Hematopoietic multipotent progenitor cell treated with erythropoietin and hydrocortisone succinate and interleukin-3 and kit ligand, for 4 days (in vitro differentiated cells): Measurements from ENCODE around the gene BRAP.
"Not testable (repeated sequence)": the region's sequence is repeated elsewhere in the genome, so short reads cannot be mapped to it uniquely, and the experiment has no call there.

ENCODE experiments used
- DNase-seq: peaks from one replicate; pipeline ENCODE4 v3.0.0-alpha.2; 2015

BRAP gene, protein sequence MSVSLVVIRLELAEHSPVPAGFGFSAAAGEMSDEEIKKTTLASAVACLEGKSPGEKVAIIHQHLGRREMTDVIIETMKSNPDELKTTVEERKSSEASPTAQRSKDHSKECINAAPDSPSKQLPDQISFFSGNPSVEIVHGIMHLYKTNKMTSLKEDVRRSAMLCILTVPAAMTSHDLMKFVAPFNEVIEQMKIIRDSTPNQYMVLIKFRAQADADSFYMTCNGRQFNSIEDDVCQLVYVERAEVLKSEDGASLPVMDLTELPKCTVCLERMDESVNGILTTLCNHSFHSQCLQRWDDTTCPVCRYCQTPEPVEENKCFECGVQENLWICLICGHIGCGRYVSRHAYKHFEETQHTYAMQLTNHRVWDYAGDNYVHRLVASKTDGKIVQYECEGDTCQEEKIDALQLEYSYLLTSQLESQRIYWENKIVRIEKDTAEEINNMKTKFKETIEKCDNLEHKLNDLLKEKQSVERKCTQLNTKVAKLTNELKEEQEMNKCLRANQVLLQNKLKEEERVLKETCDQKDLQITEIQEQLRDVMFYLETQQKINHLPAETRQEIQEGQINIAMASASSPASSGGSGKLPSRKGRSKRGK

DNA sequence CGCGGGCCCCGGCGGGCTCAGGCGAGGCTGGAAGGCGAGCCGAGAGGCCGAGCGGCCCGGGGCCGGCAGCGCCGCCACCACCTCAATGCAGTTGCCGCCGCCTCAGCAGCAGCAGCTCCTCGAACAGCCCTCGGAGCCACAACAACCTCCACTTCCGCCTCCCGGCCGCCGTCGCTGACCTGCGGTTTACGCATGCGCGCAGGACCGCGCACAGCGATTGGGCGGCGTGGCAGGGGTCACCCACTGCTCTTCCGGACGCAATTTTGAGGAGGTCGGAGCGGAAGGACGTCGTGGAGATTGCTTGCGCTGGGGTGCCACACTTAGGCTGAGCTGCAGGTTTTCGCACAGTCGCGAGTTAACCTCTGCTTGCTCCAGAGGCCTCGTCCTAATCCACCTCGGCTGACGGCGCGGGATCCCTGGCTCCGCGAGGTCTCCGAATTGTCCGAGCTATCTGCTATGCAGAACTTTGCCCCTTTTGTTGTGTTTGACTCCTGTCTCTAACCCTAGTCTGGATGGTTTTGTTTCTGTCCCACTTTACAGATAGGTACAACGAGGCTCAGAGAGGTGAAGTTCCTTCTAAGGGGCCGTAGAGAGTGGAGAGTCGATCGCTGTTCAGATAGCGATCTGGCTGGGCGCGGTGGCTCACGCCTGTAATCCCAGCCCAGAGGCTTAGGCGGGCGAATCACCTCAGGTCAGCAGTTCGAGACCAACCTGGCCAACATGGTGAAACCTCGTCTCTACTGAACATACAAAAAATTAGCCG lies at the start of gene BRAP, which contains the start of gene ACAD10:
Gene BRAP (minus strand): TSS at position 146 of the 763 bp plus-strand sequence. CDS start 164 bp downstream, outside the sequence.
Gene ACAD10 (plus strand): TSS at position 243 of the 763 bp plus-strand sequence. CDS start 6,657 bp downstream, outside the sequence.
- peak; percentile 98 for DNase-seq

DNA sequence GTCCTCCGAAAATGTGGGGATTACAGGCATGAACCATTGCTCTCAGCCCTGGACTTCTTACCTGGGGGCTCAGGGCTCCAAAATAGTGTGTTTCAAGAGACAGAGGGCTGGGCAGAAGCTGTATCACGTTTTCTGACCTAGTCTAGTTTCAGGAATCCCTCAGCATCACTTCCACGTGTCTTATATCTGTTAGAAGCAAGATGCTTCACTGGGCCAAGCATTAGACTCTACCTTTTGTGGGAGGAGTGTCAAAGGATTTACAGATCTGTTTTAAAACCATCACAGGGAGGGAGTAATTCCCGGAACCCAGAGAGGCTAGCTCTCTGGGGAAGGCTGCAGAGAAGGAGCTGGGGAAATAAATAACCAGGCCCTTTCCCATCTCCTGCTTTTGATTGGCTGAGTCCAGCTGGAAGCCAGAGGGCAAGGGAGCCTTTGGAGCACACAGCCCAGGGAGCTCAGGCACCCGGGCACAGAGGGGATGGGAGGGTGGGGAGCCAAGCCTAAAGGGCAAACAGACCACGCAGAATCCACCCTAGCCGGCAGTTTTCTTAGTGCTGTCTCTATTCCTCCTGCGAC lies 47.7 kb upstream of the BRAP start:
- DNase-seq = no peak

DNA sequence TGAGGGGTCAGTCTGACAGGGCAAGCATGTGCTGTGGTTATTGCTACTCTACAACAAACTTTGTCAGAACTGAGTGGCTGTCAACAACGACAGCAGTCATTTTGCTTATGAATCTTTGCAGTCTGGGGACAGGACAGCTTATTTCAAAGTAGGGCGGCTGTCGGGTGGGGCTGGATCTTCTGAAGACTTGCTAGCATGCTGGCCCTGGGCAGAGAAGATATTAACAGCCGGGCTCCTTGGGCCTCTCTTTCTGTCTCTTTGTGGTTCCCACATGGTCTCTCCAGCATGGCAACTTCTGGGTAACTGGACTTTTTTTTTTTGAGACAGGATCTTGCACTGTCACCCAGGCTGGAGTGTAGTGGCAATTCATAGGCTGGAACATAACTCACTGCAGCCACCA lies 47.0 kb upstream of the BRAP start:
- DNase-seq = peak; percentile 68

DNA sequence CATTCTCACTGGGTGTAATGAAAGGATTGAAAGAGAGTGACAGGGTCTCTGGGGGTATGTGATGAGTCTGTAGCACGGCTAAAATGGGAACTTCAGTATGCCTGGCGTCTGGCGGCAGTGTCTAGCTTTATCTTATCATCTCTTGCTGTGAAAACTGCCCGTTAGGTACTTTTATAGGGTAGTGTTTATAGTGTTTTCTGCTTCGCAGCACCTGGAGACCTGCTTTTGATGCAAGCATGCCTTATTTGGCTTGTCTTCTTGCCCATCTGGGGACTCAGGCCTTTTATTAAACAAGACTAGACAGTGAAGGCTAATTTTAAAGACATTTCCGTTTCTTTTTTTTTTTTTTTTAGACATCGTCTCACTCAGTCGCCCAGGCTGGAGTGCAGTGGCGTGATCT lies 44.7 kb upstream of the BRAP start:
- no peak for DNase-seq

DNA sequence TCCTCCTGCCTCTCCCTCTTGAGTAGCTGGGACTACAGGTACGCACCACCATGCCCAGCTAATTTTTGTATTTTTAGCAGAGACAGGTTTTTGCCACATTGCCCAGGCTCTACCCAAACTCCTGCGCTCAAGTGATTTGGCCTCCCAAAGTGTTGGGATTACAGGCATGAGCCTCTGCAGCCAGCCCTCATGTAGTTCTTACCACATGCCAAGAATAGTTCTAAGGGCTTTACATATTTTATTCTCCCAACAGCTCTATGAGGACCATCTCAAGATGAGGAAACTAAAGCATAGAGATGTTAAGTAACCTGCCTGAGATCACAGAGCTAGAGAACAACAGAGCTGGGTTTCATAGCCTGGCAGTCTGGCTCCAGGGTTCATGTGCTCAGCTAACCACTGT lies 43.0 kb upstream of the BRAP start:
- no peak for DNase-seq

DNA sequence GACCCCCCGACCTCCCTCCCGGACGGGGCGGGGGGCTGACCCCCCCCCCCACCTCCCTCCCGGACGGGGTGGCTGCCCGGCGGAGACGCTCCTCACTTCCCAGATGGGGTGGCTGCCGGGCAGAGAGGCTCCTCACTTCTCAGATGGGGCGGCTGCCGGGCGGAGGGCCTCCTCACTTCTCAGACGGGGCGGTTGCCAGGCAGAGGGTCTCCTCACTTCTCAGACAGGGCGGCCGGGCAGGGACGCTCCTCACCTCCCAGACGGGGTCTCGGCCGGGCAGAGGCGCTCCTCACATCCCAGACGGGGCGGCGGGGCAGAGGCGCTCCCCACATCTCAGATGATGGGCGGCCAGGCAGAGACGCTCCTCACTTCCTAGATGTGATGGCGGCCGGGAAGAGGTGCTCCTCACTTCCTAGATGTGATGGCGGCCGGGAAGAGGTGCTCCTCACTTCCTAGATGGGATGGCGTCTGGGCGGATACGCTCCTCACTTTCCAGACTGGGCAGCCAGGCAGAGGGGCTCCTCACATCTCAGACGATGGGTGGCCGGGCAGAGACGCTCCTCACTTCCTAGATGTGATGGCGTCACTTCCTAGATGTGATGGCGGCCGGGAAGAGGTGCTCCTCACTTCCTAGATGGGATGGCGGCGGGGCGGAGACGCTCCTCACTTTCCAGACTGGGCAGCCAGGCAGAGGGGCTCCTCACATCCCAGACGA lies 38.0 kb upstream of the BRAP start:
- not testable (repeated sequence) for DNase-seq

DNA sequence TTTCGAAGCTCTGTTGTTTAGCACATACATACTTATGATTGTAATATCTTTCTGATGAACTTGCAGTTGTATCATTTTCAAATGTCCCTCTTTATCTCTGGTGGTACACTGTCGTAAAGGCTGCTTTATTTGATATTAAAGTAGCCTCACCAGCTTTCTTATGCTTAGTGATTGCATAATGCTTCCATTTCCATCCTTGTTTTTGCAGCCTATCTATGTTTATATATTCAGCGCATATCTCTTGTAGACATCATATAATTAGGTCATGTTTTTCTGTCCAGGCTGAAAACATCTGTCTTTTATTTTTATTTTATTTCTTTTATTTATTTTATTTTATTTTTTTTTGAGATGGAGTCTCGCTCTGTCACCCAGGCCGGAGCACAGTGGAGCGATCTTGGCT lies 34.7 kb upstream of the BRAP start:
- DNase-seq = no peak

DNA sequence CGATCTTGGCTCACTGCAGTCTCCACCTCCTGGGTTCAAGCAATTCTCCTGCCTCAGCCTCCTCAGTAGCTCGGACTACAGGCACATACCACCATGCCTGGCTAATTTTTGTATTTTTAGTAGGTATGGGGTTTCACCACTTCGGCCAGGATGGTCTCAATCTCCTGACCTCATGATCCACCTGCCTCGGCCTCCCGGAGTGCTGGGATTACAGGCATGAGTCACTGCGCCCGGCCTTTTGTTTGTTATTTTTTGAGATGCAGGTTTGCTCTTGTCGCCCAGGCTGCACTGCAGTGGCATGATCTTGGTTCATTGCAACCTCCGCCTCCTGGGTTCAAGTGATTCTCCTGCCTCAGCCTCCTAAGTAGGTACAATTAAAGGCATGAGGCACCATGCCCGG lies 33.6 kb upstream of the BRAP start:
- DNase-seq = not testable (repeated sequence)

DNA sequence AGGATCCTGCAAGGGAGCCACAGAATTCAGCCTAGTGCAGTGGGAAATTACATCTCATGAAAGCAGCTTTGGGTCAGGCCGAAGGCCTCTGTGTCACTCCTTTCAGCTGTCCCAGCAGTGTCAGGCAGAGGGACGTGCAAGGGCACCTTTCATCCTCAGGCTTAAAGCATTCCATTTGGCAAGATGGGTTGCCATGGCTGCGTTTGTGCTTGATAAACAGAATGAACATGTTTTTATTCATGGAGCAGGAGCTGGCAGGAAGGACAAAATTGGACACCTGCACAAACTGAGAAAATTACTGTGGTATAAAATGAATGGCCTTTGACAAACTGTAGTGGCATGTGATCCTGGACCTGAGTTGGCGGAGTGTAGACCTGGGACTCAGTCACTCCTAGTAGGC lies 29.5 kb upstream of the BRAP start:
- no peak for DNase-seq

DNA sequence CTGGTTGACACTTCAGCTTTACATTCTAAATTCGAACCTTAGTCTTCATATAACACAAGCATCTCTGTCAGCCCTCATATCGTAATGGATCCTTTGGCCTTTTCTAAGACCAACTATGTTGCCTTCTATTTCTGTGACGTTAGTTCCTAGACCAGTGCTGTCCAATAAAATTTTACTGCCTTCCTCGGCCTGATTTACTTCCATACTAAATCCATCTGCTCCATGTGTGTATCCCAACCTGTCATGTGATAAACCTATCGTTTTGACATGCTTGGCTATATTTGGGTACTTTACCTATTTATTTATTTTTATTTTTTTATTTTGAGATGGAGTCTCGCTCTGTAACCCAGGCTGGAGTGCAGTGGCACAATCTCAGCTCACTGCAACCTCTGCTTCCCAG lies 20.4 kb upstream of the BRAP start:
- no peak for DNase-seq

DNA sequence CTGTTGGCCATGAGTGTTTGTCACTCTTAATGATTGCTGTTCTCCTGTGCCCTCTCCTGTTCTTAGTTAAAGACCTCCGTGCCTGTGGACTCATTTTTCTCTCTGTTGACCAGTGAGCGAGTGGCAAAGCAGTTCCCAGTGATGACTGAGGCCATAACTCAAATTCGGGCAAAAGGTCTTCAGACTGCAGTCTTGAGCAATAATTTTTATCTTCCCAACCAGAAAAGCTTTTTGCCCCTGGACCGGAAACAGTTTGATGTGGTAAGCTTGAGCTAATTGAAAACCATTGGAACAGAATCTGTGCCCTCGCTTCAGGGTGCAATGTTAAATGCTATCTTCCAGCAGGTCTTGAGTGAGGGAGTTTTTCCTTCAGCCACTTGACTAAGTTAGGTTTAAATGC lies 19.9 kb upstream of the BRAP start:
- DNase-seq = peak; percentile 74

DNA sequence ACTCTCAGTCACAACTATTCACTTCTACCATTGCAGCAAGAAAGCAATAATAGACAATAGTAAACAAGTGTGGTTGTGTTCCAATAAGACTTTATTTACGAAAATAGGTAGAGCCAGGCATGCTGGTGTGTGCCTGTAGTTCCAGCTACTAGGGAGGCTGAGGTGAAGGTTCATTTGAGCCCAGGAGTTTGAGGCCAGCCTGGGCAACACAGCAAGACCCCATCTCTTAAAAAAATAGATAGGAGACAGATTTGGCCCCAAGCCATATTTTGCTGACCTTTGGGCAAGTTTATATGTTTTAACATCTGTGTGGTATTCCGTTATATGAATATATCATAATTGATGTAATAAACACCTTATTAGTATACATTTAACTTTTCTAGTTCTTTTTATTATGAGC lies 14.2 kb upstream of the BRAP start:
- no peak for DNase-seq

DNA sequence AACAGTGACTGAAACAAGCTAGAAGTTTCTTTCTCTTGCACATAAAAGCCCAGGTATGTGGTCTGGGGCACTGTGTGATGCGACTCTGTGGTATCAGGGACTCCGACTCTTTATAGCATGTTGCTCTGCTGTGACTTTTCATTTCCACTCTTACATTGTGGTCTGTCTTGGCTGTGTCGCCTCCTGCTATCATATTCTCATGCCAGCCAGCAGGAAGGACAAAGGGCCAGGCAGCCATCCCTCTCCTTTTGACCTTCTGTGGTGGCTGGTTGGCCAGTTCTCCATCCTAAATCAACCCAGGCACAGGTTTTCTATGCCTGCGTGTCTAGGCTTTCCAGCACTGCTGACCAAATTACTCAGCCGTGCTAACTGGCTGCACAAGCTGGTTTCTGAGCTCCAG lies 8.1 kb upstream of the BRAP start:
- no peak for DNase-seq

DNA sequence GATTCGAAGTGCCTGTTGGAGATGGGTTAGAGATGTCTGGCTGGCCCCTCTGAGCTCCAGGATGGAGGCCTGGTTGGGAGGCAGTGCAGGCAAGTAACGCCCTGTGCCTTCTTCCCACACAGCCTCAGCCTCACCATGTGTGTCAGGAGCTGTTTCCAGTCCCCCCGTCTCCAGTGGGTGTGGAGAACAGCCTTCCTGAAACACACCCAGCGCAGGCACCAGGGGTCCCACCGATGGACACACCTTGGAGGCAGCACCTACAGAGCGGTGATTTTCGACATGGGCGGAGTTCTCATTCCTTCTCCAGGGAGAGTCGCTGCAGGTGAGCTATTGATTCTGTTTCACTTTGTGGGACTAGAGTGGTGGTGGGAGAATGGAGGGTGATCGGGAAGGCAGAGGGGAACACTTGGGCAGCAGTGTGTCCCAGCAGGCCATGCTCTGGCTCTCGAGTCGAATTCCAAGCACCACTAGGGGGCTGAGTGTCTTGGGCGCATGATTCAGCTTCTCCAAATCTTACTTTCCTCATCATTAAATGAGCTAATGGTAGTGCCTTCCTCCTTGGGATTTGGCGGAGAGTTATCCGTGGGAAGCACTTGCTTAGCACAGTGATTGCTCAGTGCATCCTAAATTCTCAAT lies 6.9 kb upstream of the BRAP start:
- peak; percentile 57 for DNase-seq

DNA sequence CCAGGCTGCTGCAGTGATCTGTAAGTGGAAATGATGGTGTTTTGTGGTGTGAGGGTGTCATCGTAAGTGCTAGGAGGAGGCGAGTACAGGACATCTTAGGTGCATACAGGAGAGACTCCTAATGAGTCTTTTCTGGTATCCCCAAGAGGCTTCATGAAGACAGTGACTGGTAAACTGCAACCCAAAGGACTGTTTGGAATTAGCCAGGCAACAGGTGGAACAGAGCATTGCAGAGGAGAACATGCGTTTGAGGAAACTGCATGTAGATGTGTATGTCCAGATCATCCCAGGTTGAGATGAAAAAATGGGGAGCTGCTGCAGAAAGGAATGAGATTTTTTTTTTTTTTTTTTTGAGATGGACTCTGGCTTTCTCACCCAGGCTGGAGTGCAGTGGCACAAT lies 5.5 kb upstream of the BRAP start:
- no peak for DNase-seq

DNA sequence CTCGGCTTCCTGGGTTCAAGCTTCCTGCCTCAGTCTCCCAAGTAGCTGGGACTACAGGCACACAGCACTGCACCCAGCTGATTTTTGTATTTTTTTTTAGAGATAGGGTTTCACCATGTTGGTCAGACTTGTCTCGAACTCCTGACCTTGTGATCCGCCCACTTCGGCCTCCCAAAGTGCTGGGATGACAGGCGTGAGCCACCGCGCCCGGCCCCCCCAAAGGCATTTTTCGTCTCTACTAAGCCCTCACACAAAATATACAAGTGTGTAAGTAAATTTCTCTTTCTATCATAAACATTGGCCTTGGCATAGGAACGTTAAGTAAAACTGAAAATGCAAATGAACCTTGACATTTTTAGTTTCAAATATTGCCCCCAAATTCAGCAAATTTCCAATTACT lies 2.2 kb upstream of the BRAP start:
- no peak for DNase-seq

DNA sequence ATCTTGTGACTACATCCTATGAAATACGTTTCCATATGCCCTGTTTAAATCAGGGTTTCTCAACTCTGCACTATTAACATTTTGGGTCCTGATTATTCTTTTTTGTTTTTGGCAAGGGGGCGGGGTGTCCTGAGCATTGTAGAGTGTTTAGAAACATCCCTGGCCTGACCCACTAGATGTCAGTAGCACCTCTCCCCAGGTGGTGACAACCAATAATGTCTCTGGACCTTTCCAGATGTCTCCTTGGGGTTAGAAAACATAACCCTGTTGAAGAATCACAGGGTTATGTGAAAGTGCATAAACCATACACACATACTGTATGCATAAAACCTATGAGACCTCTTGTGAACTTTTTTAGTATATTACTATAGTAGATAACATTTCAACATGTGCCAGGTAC lies 1.5 kb upstream of the BRAP start:
- peak; percentile 67 for DNase-seq

DNA sequence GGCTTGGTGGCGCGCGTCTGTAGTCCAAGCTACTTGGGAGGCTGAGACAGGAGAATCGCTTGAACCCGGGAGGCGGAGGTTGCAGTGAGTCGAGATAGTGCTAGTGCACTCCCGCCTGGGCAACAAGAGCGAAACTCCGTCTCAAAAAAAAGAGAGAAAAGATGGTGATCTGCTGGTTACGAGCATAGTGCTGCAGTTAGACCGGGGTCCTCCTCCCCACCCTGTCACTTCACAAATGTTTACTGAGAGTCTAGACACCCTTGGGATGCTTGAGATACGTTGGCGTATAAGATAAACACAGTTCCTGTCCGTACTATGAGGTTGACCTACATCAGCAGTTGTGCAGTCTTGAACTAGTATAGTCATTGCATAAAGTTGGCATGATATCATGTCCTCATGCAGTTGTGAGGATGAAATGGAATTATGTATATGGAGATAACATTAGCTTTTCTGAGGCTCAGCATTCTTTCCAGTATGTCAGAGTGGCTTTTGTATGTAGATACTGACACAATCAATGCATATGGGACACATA lies 884 bp upstream of the BRAP start:
- peak; percentile 37 for DNase-seq

DNA sequence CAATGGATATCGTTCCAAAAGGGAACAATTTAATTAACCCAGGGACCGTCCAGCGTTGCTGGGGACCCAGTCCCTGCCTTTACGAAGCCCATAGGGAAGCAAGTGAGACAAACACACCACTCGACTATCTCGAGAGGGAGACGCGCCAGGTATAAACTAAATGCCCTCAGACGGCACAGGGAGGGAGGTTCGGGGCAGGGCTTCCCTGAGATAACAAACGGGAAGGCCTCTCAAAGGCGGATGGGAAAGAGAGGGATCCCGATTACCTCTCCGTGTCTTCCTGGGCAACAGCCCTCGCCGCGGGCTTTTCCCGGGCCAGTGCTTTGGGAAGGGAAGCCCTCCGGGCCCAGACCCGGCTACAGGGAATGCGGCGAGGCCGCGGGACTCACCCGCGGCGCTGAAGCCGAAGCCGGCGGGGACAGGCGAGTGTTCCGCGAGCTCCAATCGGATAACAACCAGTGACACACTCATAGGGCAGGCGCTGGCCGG lies 390 bp downstream of the BRAP start:
- peak; percentile 57 for DNase-seq

DNA sequence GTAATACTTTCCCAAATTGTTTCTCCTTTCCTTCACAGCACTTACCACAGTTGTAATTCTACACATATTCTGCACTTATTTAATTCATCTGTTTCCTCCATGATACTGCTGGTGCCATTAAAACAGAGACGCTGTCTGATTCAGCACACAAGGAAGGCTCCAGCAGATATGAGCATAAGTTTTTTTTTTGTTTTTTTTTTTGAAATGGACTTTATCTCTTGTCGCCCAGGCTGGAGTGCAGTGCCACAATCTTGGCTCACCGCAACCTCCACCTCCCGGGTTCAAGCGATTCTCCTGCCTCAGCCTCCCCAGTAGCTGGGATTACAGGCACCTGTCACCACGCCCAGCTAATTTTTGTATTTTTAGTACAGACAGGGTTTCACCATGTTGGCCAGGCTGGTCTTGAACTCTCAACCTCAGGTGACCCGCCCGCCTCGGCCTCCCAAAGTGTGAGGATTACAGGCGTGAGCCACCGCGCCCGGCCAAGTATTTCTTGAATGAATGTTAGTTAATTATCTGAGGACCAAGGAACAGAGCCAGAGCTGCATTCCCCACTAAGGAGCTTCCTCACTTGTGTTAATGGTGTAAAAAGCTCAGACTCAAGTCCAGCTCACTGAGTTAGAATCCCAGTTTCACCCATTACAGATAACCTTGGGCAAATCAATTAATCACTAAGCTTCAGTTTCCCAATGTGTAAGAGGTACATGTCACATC lies 1.1 kb downstream of the BRAP start:
- DNase-seq = peak; percentile 35

DNA sequence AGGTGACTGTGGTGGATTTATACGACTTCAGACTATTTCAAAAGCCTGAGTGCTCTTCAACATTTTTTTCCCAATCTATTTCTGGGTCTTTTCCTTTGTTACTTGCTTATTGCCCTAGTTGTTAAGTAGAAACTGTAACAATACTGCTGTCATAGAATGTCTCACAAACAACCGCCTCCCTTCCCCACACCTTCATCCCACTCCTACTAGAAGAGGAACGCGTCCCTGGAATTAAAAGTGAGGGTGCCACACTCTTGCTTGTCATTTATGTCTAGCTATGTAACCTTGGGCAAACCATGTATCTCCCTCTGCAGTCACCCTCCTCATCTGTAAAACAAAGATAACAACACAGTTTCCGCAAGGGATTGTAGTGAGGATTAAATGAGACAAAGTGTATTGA lies 8.6 kb downstream of the BRAP start:
- no peak for DNase-seq
